Upper lobe of left lung (tissue), 6 donors: ENCODE measurements around the gene SNX33. TPM values are rescaled to one million over a fixed set of nuclear protein-coding genes. Genes with fewer than 3 reads are reported as not detected.

Source experiments
- ATAC-seq, 2 donors: fragments of 200-7000 bp; cut with Tn5 transposase; one replicate each; pipeline ENCODE4 v1.9.1; 2022; ENCODE audit warnings: mild to moderate bottlenecking in 2 of 2, moderate library complexity in 2 of 2; ENCODE audit not compliant: low FRiP score in 2 of 2
- DNase-seq, 2 donors: peaks; one replicate each; pipeline ENCODE4 v3.0.0-alpha.2; 2019 to 2020
- H3K27ac ChIP-seq, 4 donors: fragments of 200-600 bp; sonication (generic); one replicate each; pipeline ENCODE4 v1.5.1; 2016 to 2019
- H3K27me3 ChIP-seq, 4 donors: fragments of 200-600 bp; sonication (generic); one replicate each; pipeline ENCODE4 v1.5.1; 2017 to 2019
- H3K36me3 ChIP-seq, 4 donors: fragments of 200-600 bp; sonication (generic); one replicate each; pipeline ENCODE4 v1.5.1; 2016 to 2019
- H3K4me1 ChIP-seq, 4 donors: fragments of 200-600 bp; sonication (generic); one replicate each; pipeline ENCODE4 v1.5.1; 2018 to 2019
- H3K4me3 ChIP-seq, 4 donors: fragments of 200-600 bp; sonication (generic); one replicate each; pipeline ENCODE4 v1.5.1; 2017 to 2019; ENCODE audit warnings: mild to moderate bottlenecking in 2 of 4, moderate library complexity in 1 of 4
- H3K9me3 ChIP-seq, 4 donors: fragments of 200-600 bp; sonication (generic); one replicate each; pipeline ENCODE4 v1.5.1; 2018 to 2019
- EP300 ChIP-seq, 4 donors: sonication (generic); formaldehyde crosslinking; IDR thresholded peaks; one replicate each; pipeline ENCODE4 v1.5.1; 2017; ENCODE audit warnings: antibody characterized with exemption in 4 of 4, control low read depth in 2 of 4
- POLR2A ChIP-seq, 4 donors: fragments of 450-650 bp; IDR thresholded peaks; one replicate each; pipeline ENCODE4 v1.5.1; 2016 to 2017; ENCODE audit warnings: antibody characterized with exemption in 4 of 4, mild to moderate bottlenecking in 2 of 4
- POLR2AphosphoS5 ChIP-seq, 2 donors: sonication (generic); formaldehyde crosslinking; IDR thresholded peaks; one replicate each; pipeline ENCODE4 v1.5.1; 2017; ENCODE audit warnings: antibody characterized with exemption in 2 of 2
- WGBS, 2 donors: methylation state at CpG; one replicate each; pipeline ENCODE4 v1.1.5; 2017 to 2018; 5-methylcytosine and 5-hydroxymethylcytosine counted together
- total RNA-seq, 6 donors: library from RNA; depleted of rRNA in 4 of 6; stranded (reverse); fragments of >200 nt in 4 of 6; gene quantifications; one replicate each; pipeline versions ENCODE4 v1.1.0 to v1.2.1, GENCODE V29; 2016 to 2021
- TF ChIP-seq, protein P1 (sequence below), 6 experiments: fragments of 450-650 bp in 4 of 6; fragments of 200-600 bp in 2 of 6; sonication (generic) in 2 of 6; IDR thresholded peaks; one replicate each; pipeline ENCODE4 v1.5.1; 2016 to 2019; ENCODE audit warnings: antibody characterized with exemption in 6 of 6
- donor health status: DM: no; HTN: no; CAD: no; lungs with moderate emphysema.
- donor health status: DM: no; HTN: yes; CAD: no; lungs with severe emphysema.

Gene SNX33
- total RNA-seq, 6 donors from 2014 or later: 26.7 to 46.1 (median 31.7) TPM

DNA sequence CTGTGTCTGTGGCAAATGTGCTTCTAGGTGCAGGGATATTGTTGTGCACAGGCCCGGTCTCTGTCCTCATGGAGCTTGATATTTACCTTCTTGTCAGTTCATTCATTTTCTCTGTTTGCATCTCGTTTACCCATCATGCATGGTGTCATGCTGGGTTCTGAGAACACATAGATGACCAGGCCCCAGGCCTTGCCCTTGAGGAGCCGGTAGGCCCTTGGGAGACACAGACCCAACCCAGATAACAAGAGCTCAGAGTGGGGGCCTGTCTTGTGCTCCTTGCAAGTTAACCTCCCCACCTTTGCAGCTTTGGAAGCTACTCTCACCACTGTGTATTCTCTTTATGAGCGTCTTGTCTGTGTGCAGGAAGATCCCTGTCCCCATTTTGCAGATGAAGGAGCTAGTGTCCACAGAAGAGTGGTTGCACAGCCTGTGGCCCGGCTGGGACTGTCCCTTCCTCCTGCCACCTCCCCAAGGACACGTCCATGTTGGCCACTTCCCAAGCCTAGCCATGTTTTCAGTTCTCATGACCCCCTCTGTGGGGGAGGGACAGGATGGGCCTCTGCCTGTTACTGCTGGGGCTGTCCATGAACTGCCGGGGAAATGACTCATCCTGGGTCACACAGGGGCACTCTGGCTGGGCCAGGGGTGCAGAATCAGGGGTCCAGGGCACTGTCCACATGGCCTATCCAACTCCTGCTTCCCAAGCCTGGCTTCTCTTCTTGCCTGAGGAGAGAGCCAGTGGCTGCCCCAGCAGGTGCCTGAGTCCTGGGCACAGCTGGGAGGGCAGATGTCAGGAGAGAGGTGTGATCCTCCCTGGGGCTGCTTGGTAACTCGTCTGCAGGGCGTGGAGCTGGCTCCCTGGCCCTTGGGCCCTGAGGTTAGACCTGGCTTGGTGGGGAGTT, 3.4 kb downstream of the SNX33 start:
- Histone ChIP-seq H3K27ac (peak overlapping the region; percentile 52 to 70 (median 69)), H3K27me3 (no peaks in the 10 kb centered on the region), H3K36me3 (peaks cover 0 to 14% (median 2%) of the 10 kb centered on the region in 4 donors), H3K4me3 (peak overlapping the region in 3 of 4 donors; percentile 25 to 78 (median 77)), H3K4me1 (peaks cover 62 to 84% (median 73%) of the 10 kb centered on the region in 4 donors), H3K9me3 (no peaks in the 10 kb centered on the region)
- peak in 1 of 2 donors; percentile 54 for DNase-seq
- no peak for ATAC-seq
- TF ChIP-seq, protein P1, sequence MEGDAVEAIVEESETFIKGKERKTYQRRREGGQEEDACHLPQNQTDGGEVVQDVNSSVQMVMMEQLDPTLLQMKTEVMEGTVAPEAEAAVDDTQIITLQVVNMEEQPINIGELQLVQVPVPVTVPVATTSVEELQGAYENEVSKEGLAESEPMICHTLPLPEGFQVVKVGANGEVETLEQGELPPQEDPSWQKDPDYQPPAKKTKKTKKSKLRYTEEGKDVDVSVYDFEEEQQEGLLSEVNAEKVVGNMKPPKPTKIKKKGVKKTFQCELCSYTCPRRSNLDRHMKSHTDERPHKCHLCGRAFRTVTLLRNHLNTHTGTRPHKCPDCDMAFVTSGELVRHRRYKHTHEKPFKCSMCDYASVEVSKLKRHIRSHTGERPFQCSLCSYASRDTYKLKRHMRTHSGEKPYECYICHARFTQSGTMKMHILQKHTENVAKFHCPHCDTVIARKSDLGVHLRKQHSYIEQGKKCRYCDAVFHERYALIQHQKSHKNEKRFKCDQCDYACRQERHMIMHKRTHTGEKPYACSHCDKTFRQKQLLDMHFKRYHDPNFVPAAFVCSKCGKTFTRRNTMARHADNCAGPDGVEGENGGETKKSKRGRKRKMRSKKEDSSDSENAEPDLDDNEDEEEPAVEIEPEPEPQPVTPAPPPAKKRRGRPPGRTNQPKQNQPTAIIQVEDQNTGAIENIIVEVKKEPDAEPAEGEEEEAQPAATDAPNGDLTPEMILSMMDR (IDR thresholded peaks at IDR 0.05): no peak
- peak; percentile 47 to 60 for TF ChIP-seq POLR2AphosphoS5 (IDR thresholded peaks at IDR 0.05)
- peak in 1 of 4 donors; percentile 34 for TF ChIP-seq EP300 (IDR thresholded peaks at IDR 0.05)
- 40 to 47% methylated on average over 6 to 9 of the region's 9 CpGs for WGBS, 2 donors

DNA sequence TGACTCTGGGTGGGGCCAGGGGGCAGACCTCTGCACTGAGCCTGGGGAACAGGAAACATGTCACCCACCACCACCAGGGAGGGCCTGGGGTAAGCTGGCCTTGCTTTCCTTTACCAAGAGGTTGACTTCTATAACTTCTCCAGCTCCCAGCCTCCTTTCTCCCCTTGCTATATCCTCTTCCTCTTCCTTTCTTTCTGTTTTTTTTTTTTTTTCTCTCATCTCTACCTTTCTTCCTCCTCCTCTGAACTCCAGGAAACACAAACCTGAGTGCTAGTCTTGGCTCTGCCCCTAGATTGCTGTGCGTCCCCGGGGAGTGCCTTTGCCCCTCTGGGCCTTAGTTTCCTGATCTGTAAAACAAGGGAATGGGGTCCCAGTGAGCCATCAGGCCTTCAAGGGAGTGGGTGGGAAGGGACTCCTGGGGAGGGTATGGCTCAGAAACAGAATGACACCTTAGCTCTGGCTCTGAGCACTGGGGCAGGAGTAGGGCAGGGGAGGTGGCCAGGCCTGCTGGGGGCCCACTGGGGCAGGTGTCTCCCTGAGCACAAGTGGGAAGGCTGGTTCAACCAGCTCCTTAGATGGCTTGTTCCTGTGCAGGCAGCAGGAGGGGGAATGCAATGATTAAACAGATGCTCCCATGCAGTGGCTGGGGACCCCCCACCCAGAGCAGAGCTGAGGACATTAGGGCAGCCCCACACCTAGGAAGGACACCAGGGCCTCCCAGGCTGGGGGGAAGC, 4.3 kb downstream of the SNX33 start:
- peaks cover 0 to 20% (median 6%) of the 10 kb centered on the region in 4 donors for H3K36me3 ChIP-seq
- ATAC-seq (no peak), DNase-seq (no peak)
- H3K4me3 ChIP-seq: peak overlapping the region in 3 of 4 donors; percentile 25 to 78 (median 77)
- no peaks in the 10 kb centered on the region for H3K27me3 ChIP-seq
- TF ChIP-seq POLR2AphosphoS5 (IDR thresholded peaks at IDR 0.05): no peak
- no peak for TF ChIP-seq POLR2A (IDR thresholded peaks at IDR 0.05)
- WGBS, 2 donors: 44 to 51% methylated on average over 2 of the region's 2 CpGs
- H3K9me3 ChIP-seq: no peaks in the 10 kb centered on the region
- H3K4me1 ChIP-seq: peaks cover 58 to 83% (median 67%) of the 10 kb centered on the region in 4 donors
- peak overlapping the region; percentile 52 to 70 (median 69) for H3K27ac ChIP-seq

DNA sequence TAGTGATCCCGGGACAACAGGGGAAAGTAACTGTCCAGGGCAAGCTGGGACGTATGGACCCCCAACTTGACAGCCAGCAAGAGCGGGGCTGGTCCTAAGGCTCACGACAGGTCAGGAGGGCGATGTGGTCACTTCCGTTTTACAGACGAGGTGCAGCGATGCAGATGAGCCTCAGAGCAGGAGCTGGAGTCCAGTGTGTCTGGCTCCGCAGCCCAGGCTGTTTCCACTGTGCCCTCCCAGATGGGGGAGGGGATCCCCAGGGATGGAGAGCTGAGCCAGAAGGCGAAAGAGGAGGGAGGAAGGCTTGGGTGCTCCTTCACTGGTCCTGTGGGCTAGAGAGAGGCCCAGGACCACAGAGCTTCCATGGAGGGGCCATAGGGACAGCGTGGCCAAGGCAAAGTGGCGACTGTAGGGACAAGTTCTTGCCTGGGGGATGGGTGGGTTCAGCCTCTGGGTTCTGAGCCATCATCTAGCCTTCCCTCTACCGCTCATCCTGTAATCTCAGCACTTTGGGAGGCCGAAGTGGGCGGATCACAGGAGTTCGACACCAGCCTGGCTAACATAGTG, 5.7 kb downstream of the SNX33 start:
- Histone ChIP-seq H3K27me3 (no peaks in the 10 kb centered on the region), H3K36me3 (peaks cover 4 to 34% (median 16%) of the 10 kb centered on the region in 4 donors), H3K4me1 (peaks cover 58 to 80% (median 66%) of the 10 kb centered on the region in 4 donors), H3K9me3 (no peaks in the 10 kb centered on the region), H3K4me3 (no peak overlapping the region), H3K27ac (peak overlapping the region in 2 of 4 donors; percentile 68 to 70)
- DNase-seq (no peak), ATAC-seq (no peak)
- TF ChIP-seq EP300 (IDR thresholded peaks at IDR 0.05) (no peak), POLR2A (IDR thresholded peaks at IDR 0.05) (no peak), POLR2AphosphoS5 (IDR thresholded peaks at IDR 0.05) (no peak)
- TF ChIP-seq, protein P1 (IDR thresholded peaks at IDR 0.05): no peak
- 82 to 89% methylated on average over 15 to 16 of the region's 16 CpGs for WGBS, 2 donors

DNA sequence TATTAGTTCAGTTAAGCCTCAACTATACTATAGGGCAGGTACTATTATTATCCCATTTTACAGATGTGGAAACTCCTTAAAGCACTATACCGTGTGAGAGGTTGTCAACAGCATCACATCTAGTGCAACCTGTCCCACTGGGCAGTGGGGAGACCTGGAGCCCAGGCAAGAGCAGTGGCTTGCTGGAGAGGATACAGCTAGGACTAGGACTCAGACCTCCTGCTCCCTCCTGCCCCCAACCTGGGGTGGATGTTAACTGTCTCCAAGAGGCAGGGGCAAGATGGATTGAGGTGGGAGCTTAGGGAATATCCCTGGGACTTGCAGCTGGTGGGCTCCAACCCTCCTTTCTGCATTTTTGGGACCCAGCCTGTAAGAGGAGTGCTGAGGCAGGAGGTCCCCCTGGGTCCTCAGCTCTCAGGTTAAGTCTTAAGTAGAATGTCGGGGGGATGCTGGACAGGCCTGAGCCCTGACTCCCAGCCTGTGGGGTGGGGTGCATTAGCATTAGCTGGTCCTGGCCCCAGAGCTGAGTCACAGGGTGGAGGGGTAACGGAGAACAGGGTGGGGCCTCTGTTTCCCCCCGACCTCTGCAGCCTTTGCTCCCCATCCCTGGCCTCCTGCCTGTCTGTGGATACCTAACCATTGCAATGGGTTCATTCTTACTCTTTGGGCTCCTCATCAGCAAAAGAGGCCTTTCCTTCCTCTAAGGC, 6.6 kb downstream of the SNX33 start:
- Histone ChIP-seq H3K27ac (peak overlapping the region in 1 of 4 donors; percentile 11), H3K4me1 (peaks cover 52 to 77% (median 64%) of the 10 kb centered on the region in 4 donors), H3K9me3 (no peaks in the 10 kb centered on the region), H3K27me3 (no peaks in the 10 kb centered on the region), H3K36me3 (peaks cover 4 to 39% (median 20%) of the 10 kb centered on the region in 4 donors), H3K4me3 (no peak overlapping the region)
- no peak for TF ChIP-seq POLR2A (IDR thresholded peaks at IDR 0.05)
- TF ChIP-seq, protein P1 (IDR thresholded peaks at IDR 0.05): no peak
- TF ChIP-seq EP300 (IDR thresholded peaks at IDR 0.05): no peak
- no peak for TF ChIP-seq POLR2AphosphoS5 (IDR thresholded peaks at IDR 0.05)
- no peak for DNase-seq
- WGBS, 2 donors: 79 to 83% methylated on average over 4 of the region's 4 CpGs
- ATAC-seq: peak in 1 of 2 donors; percentile 24
